PC-9 (cell line): ENCODE results near the gene CLASRP. TPM values are rescaled to one million over a fixed set of nuclear protein-coding genes. Genes with fewer than 3 reads are reported as not detected.

Experiments used
- BruUV-seq: library from RNA; stranded (reverse); fragments of 400-500 nt; replicated peaks from 2 replicates; lab custom pipeline; 2021; lab: Mats Ljungman, UMichigan
- CTCF ChIA-PET: fragments of 300-600 bp; sonication (Branson Sonifier 250); formaldehyde crosslinking; loops from one replicate; lab custom pipeline; 2022; ENCODE audit warnings: antibody characterized with exemption; lab: Charles Lee
- POLR2A ChIA-PET: fragments of 300-600 bp; sonication (Branson Sonifier 250); formaldehyde crosslinking; loops from one replicate; lab custom pipeline; 2022; ENCODE audit warnings: antibody characterized with exemption; ENCODE audit not compliant: unreplicated experiment; lab: Charles Lee
- DNase-seq, 2 experiments: peaks; one replicate each; pipeline versions ENCODE4 v3.0.0 to v3.0.0-alpha.2; 2015 to 2022; ENCODE audit warnings: mixed read lengths in 1 of 2
- H2AFZ ChIP-seq: fragments of 200-600 bp; sonication (generic); 2 replicates; pipeline ENCODE4 v1.8.1; 2017; ENCODE audit warnings: antibody characterized with exemption
- H3F3A ChIP-seq: fragments of 200-600 bp; sonication (generic); 2 replicates; pipeline ENCODE4 v1.8.1; 2017; ENCODE audit warnings: antibody characterized with exemption, mild to moderate bottlenecking, low read depth; ENCODE audit not compliant: insufficient read depth
- H3K27ac ChIP-seq: fragments of 200-600 bp; sonication (generic); 2 replicates; pipeline ENCODE4 v1.6.1; 2016; ENCODE audit warnings: mixed run types
- H3K27me3 ChIP-seq: fragments of 200-600 bp; sonication (generic); 2 replicates; pipeline ENCODE4 v1.6.1; 2016; ENCODE audit warnings: low read depth, mixed run types; ENCODE audit not compliant: insufficient read depth
- H3K36me3 ChIP-seq: fragments of 200-600 bp; sonication (generic); 2 replicates; pipeline ENCODE4 v1.6.1; 2016; ENCODE audit warnings: low read depth, mixed run types
- H3K4me1 ChIP-seq: fragments of 200-600 bp; sonication (generic); replicated peaks from 2 replicates; pipeline ENCODE4 v1.6.1; 2016; ENCODE audit warnings: mixed run types; ENCODE audit not compliant: insufficient read depth
- H3K4me2 ChIP-seq: fragments of 200-600 bp; sonication (generic); 2 replicates; pipeline ENCODE4 v1.6.1; 2017; ENCODE audit warnings: mixed run types
- H3K4me3 ChIP-seq: fragments of 200-600 bp; sonication (generic); 2 replicates; pipeline ENCODE4 v1.6.1; 2016; ENCODE audit warnings: mixed run types
- H3K79me2 ChIP-seq: fragments of 200-600 bp; sonication (generic); 2 replicates; pipeline ENCODE4 v1.6.1; 2017; ENCODE audit warnings: low read depth, mixed run types
- H3K9me2 ChIP-seq: fragments of 200-600 bp; sonication (generic); 2 replicates; pipeline ENCODE4 v1.8.1; 2017; ENCODE audit warnings: mild to moderate bottlenecking; ENCODE audit not compliant: insufficient read depth
- H3K9me3 ChIP-seq: fragments of 200-600 bp; sonication (generic); 2 replicates; pipeline ENCODE4 v1.8.1; 2016; ENCODE audit warnings: low read depth; ENCODE audit not compliant: insufficient read depth
- H4K20me1 ChIP-seq: fragments of 200-600 bp; sonication (generic); 2 replicates; pipeline ENCODE4 v1.8.1; 2017; ENCODE audit not compliant: insufficient read depth
- CTCF ChIP-seq: fragments of 200-600 bp; sonication (generic); conservative IDR thresholded peaks from 2 replicates; pipeline ENCODE4 v1.6.1; 2017; ENCODE audit warnings: mixed run types, antibody characterized with exemption, mild to moderate bottlenecking, moderate library complexity
- EZH2 ChIP-seq: fragments of 200-600 bp; sonication (generic); IDR thresholded peaks from 2 replicates; pipeline ENCODE4 v1.8.0; 2017; ENCODE audit warnings: antibody characterized with exemption, low read depth
- intact Hi-C: fragments of 100-400 bp; cut with micrococcal nuclease; formaldehyde crosslinking; loops from one replicate; pipeline ENCODE4 v1.10.0; 2022; ENCODE audit not compliant: unreplicated experiment
- total RNA-seq: library from RNA; stranded (reverse); gene quantifications from 2 replicates; pipeline ENCODE4 v1.2.3, GENCODE V29; 2021

The CLASRP gene
- total RNA-seq, 1 experiment from 2014 or later = 76.8 TPM

DNA sequence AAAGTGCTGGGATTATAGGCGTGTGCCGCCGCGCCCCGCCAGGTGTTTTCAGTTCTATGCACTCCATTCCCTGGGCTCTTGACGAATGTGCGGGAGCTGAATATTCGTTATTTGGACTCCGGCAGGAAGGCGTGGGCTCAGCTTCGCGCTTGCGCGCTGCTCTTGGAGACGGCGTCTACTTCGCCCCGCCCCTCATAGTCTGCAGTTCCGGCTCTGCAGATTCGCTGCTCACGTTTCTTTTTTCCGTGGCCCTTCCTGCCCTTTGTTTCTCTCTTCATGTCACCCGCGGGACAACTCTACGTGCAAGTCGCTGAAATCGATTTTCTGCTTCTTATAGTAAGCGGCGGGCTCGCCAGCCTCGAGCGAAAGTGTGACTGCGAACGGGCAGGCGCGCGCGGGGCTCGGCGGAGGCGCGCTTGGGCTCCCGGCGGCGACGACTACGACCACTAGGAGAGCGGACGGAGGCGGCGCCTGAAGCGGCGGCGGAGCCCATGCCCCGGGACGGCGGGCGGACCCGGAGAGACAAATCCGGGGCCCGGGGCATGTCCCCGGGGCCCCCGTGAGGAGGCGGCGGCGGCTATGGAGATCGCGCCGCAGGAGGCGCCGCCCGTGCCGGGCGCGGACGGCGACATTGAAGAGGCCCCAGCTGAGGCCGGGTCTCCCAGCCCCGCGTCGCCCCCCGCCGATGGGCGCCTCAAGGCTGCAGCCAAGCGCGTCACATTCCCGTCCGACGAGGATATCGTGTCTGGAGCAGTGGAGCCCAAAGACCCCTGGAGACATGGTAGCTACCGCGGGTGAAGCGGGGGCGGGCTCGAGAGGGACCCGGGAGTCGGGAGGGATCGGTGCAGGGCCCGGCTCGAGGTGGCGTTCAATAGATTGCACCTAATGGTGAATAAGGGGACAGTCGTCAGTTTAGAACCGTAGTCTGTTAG, 54.2 kb downstream of the CLASRP start, which contains the start of gene PPP1R37:
TSS of gene PPP1R37 (plus strand) at position 433 of the 932 bp plus-strand sequence. CDS start at position 580, 147 bp downstream.
- peak within 1 kb of the TSS; percentile 50 for H3K27ac ChIP-seq
- ChIA-PET POLR2A (interaction anchor here (0.6 to 0.7 kb wide), 2 partner anchors 400 to 1758 kb away, joined by 3 to 4 read pairs; partner anchors contain the start of gene AP2S1), CTCF (interaction anchor here (0.6 kb wide), 1 partner anchor 193 kb away, joined by 3 read pairs; no protein-coding TSS in a partner anchor)
- no peaks in the 10 kb centered on the region for H3K9me2 ChIP-seq
- no peaks in the 10 kb centered on the region for H3K9me3 ChIP-seq
- H3K4me3 ChIP-seq = peak within 1 kb of the TSS; percentile 80
- peak; percentile 90 to 94 for DNase-seq
- peaks cover 18% of the 10 kb centered on the region for H3K4me1 ChIP-seq
- intact Hi-C loops = loop anchor here (1.0 to 10.0 kb wide), 6 partner anchors 14 to 312 kb away; partner anchors contain the start of genes BLOC1S3, EXOC3L2, GEMIN7 and POLR1G
- H3K4me2 ChIP-seq = peak within 1 kb of the TSS; percentile 88
- peaks cover 35% of the 10 kb centered on the region for H4K20me1 ChIP-seq
- H3K79me2 ChIP-seq = peaks cover 49% of the 10 kb centered on the region
- H2AFZ ChIP-seq = peak within 1 kb of the TSS; percentile 89
- peaks cover 23% of the 10 kb centered on the region for H3F3A ChIP-seq
- TF ChIP-seq EZH2 (no peak), CTCF (peak; percentile 44; the same call in 1 of the 2 replicates)
- 0 out of 2 replicates have a peak, but pooled peaks cover 4% of the 10 kb centered on the region for H3K36me3 ChIP-seq
- no TSS peak for BruUV-seq
- H3K27me3 ChIP-seq = no peaks in the 10 kb centered on the region

- Histone ChIP-seq H4K20me1 (peaks cover 45% of the 10 kb centered on the region), H3K9me2 (no peaks in the 10 kb centered on the region), H3K79me2 (peaks cover 60% of the 10 kb centered on the region), H3K4me1 (peaks cover 25% of the 10 kb centered on the region), H3K27ac (no peak overlapping the region), H3F3A (peaks cover 19% of the 10 kb centered on the region), H3K4me3 (peak overlapping the region; percentile 80), H3K4me2 (peak overlapping the region; percentile 88), H3K9me3 (no peaks in the 10 kb centered on the region), H3K27me3 (no peaks in the 10 kb centered on the region), H2AFZ (no peak overlapping the region), H3K36me3 (0 out of 2 replicates have a peak, but pooled peaks cover 4% of the 10 kb centered on the region)
- POLR2A ChIA-PET = interaction anchor here (0.7 kb wide), 1 partner anchor 69 kb away, joined by 13 read pairs; no protein-coding TSS in a partner anchor
- intact Hi-C loops = loop anchor here (5.0 to 10.0 kb wide), 3 partner anchors 58 to 311 kb away; partner anchors contain the start of genes EXOC3L2, POLR1G and PPP1R13L
- TF ChIP-seq EZH2 = no peak
- CTCF ChIA-PET = no interaction called here
- DNase-seq = no peak
- BruUV-seq = no TSS peak
Measured at GRCh38 chr19:45094137-45094536, 55.3 kb downstream of the CLASRP start.

DNA sequence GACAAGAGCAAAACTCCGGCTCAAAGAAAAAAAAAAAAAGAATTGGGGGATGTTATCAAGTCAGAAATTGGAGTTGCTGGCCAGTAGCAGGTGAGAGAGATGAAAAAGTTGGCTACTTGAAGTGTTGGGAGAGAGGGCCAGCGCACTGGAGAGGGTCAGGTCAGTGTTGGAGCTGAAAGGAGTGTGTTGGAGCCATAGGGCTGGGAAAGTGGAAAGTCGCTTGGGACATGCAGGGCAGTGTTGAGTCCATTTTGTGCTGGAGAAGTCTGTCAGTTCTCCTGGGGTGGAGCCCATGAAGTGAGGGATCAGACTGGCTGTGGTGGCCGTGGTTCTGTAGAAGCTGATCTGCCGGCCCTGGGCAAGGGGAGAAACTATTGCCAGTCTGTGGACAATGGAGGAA, 55.9 kb downstream of the CLASRP start:
- 0 out of 2 replicates have a peak, but pooled peaks cover 4% of the 10 kb centered on the region for H3K36me3 ChIP-seq
- no peak for DNase-seq
- peaks cover 25% of the 10 kb centered on the region for H3K4me1 ChIP-seq
- TF ChIP-seq CTCF = no peak
- TF ChIP-seq EZH2 = no peak
- no peak overlapping the region for H3K27ac ChIP-seq
- H3K9me3 ChIP-seq = no peaks in the 10 kb centered on the region
- peaks cover 17% of the 10 kb centered on the region; the same call in 1 of the 2 replicates for H3F3A ChIP-seq
- no TSS peak for BruUV-seq
- no peaks in the 10 kb centered on the region for H3K27me3 ChIP-seq
- H3K79me2 ChIP-seq = peaks cover 66% of the 10 kb centered on the region
- H4K20me1 ChIP-seq = peaks cover 51% of the 10 kb centered on the region
- intact Hi-C loops = loop anchor here (5.0 to 10.0 kb wide), 3 partner anchors 58 to 310 kb away; partner anchors contain the start of genes EXOC3L2, POLR1G and PPP1R13L
- H2AFZ ChIP-seq = no peak overlapping the region
- H3K9me2 ChIP-seq = no peaks in the 10 kb centered on the region
- POLR2A ChIA-PET = interaction anchor here (0.7 kb wide), 1 partner anchor 69 kb away, joined by 13 read pairs; no protein-coding TSS in a partner anchor
- peak overlapping the region; percentile 80; the same call in 1 of the 2 replicates for H3K4me3 ChIP-seq
- H3K4me2 ChIP-seq = peak overlapping the region; percentile 88
- CTCF ChIA-PET = no interaction called here
